WTC11 (cell line): ENCODE results near the gene HACE1. TPM values are rescaled to one million over a fixed set of nuclear protein-coding genes. Genes with fewer than 3 reads are reported as not detected.
"Not testable (repeated sequence)": the region's sequence is repeated elsewhere in the genome, so short reads cannot be mapped to it uniquely, and the experiment has no call there.

Source experiments
- ATAC-seq: fragments of 200-7000 bp; cut with Tn5 transposase; 2 replicates; pipeline ENCODE4 v1.10.0; 2021; ENCODE audit warnings: mild to moderate bottlenecking, moderate library complexity
- CTCF ChIA-PET: fragments of 300-600 bp; sonication (Branson Sonifier 250); formaldehyde crosslinking; loops from one replicate; lab custom pipeline; 2021; ENCODE audit warnings: antibody characterized with exemption; lab: Charles Lee
- POLR2A ChIA-PET: fragments of 350-600 bp; sonication (Branson Sonifier 250); formaldehyde crosslinking; loops from one replicate; lab custom pipeline; 2021; ENCODE audit warnings: antibody characterized with exemption; lab: Charles Lee
- DNase-seq: peaks from one replicate; pipeline ENCODE4 v3.0.0; 2021; ENCODE audit warnings: low spot score
- H3K27ac Mint-ChIP-seq: 2 replicates; pipeline ENCODE4 v1.8.0; 2021; ENCODE audit warnings: mixed read lengths
- H3K27me3 Mint-ChIP-seq: 2 replicates; pipeline ENCODE4 v1.8.0; 2021; ENCODE audit warnings: low read depth, mild to moderate bottlenecking, moderate library complexity, mixed read lengths
- H3K36me3 Mint-ChIP-seq: 2 replicates; pipeline ENCODE4 v1.8.0; 2021; ENCODE audit warnings: mixed read lengths
- H3K4me1 Mint-ChIP-seq: 2 replicates; pipeline ENCODE4 v1.8.0; 2022; ENCODE audit warnings: mixed read lengths
- H3K4me3 Mint-ChIP-seq: 2 replicates; pipeline ENCODE4 v1.8.0; 2021; ENCODE audit warnings: mild to moderate bottlenecking, moderate library complexity, mixed read lengths
- H3K9me3 Mint-ChIP-seq: 2 replicates; pipeline ENCODE4 v1.8.0; 2021; ENCODE audit warnings: mixed read lengths
- ATF2 ChIP-seq: sonication (generic); formaldehyde crosslinking; IDR thresholded peaks from 2 replicates; pipeline ENCODE4 v1.8.1; 2022; ENCODE audit warnings: low read depth, missing genetic modification reagents, borderline replicate concordance
- FOXJ3 ChIP-seq: sonication (generic); formaldehyde crosslinking; IDR thresholded peaks from 2 replicates; pipeline ENCODE4 v1.9.0; 2021; ENCODE audit warnings: missing genetic modification reagents, mild to moderate bottlenecking, borderline replicate concordance
- HMGA2 ChIP-seq: fragments of 250-450 bp; sonication (Bioruptor Pico); IDR thresholded peaks from 2 replicates; pipeline ENCODE4 v1.4.0; 2021; ENCODE audit warnings: mild to moderate bottlenecking, moderate library complexity
- IRF1 ChIP-seq: sonication (generic); formaldehyde crosslinking; IDR thresholded peaks from 2 replicates; pipeline ENCODE4 v1.8.0; 2023; ENCODE audit warnings: missing genetic modification reagents
- IRF2 ChIP-seq: sonication (generic); formaldehyde crosslinking; IDR thresholded peaks from 2 replicates; pipeline ENCODE4 v1.8.0; 2022; ENCODE audit warnings: low read depth, missing genetic modification reagents, borderline replicate concordance
- JAZF1 ChIP-seq: fragments of 250-450 bp; sonication (Bioruptor Pico); IDR thresholded peaks from 2 replicates; pipeline ENCODE4 v1.9.0; 2021; ENCODE audit warnings: moderate library complexity, mild to moderate bottlenecking, inconsistent platforms
- JUN ChIP-seq: sonication (generic); formaldehyde crosslinking; IDR thresholded peaks from 2 replicates; pipeline ENCODE4 v1.8.0; 2023; ENCODE audit warnings: mild to moderate bottlenecking, missing genetic modification reagents
- SMAD3 ChIP-seq: sonication (generic); formaldehyde crosslinking; IDR thresholded peaks from 2 replicates; pipeline ENCODE4 v1.8.0; 2022; ENCODE audit warnings: missing genetic modification reagents, mild to moderate bottlenecking, borderline replicate concordance
- SP1 ChIP-seq: sonication (generic); formaldehyde crosslinking; conservative IDR thresholded peaks from 2 replicates; pipeline ENCODE4 v1.8.1; 2022; ENCODE audit warnings: missing genetic modification reagents
- TEAD1 ChIP-seq: sonication (generic); formaldehyde crosslinking; IDR thresholded peaks from 2 replicates; pipeline ENCODE4 v1.8.0; 2022; ENCODE audit warnings: mild to moderate bottlenecking, missing genetic modification reagents
- USF2 ChIP-seq: sonication (generic); formaldehyde crosslinking; IDR thresholded peaks from 2 replicates; pipeline ENCODE4 v1.8.1; 2023; ENCODE audit warnings: mild to moderate bottlenecking, missing genetic modification reagents, moderate library complexity
- ZNF138 ChIP-seq: sonication (generic); formaldehyde crosslinking; conservative IDR thresholded peaks from 2 replicates; pipeline ENCODE4 v1.8.1; 2022; ENCODE audit warnings: mild to moderate bottlenecking, moderate library complexity, missing genetic modification reagents
- total RNA-seq: library from RNA; stranded (reverse); gene quantifications from 3 replicates; pipeline ENCODE4 v1.2.3, GENCODE V29; 2021
- TF ChIP-seq, protein P1 (sequence below): fragments of 250-450 bp; sonication (Bioruptor Pico); IDR thresholded peaks from 2 replicates; pipeline ENCODE4 v1.9.0; 2021; ENCODE audit warnings: mild to moderate bottlenecking
- TF ChIP-seq, protein P2 (sequence below): sonication (generic); formaldehyde crosslinking; IDR thresholded peaks from 2 replicates; pipeline ENCODE4 v1.8.1; 2022; ENCODE audit warnings: mild to moderate bottlenecking, missing genetic modification reagents, moderate library complexity, borderline replicate concordance
- TF ChIP-seq, protein P3 (sequence below): sonication (generic); formaldehyde crosslinking; IDR thresholded peaks from 2 replicates; pipeline ENCODE4 v1.8.0; 2023; ENCODE audit warnings: missing genetic modification reagents, mild to moderate bottlenecking, borderline replicate concordance

Gene HACE1
- total RNA-seq, 1 experiment from 2014 or later, result 18.1 TPM

- ATAC-seq (no peak), DNase-seq (no peak)
- peaks cover 14% of the 10 kb centered on the region for H3K9me3 Mint-ChIP-seq
- H3K4me1 Mint-ChIP-seq, result peaks cover 32% of the 10 kb centered on the region
- TF ChIP-seq SMAD3 (CRISPR knock-in tag) (no peak), USF2 (CRISPR knock-in tag) (no peak), JUN (CRISPR knock-in tag) (no peak)
- ChIA-PET CTCF (interaction anchor here (0.7 kb wide), 1 partner anchor 19 kb away, joined by 3 read pairs; no protein-coding TSS in a partner anchor), POLR2A (no interaction called here)
- no peak overlapping the region for H3K4me3 Mint-ChIP-seq
- no peaks in the 10 kb centered on the region for H3K27me3 Mint-ChIP-seq
- H3K27ac Mint-ChIP-seq, result no peak overlapping the region
- H3K36me3 Mint-ChIP-seq, result peaks cover 21% of the 10 kb centered on the region
Measured at GRCh38 chr6:104809116-104809515, 50.6 kb downstream of the HACE1 start.

GRCh38 chr6:104805335-104805734, 54.4 kb downstream of the HACE1 start:
- DNase-seq, H3K27me3 Mint-ChIP-seq, H3K27ac Mint-ChIP-seq, ATAC-seq, POLR2A ChIA-PET, CTCF ChIA-PET, H3K4me3 Mint-ChIP-seq: not testable (repeated sequence)
- H3K36me3 Mint-ChIP-seq, result peaks cover 52% of the 10 kb centered on the region
- peaks cover 11% of the 10 kb centered on the region for H3K4me1 Mint-ChIP-seq
- H3K9me3 Mint-ChIP-seq, result peaks cover 35% of the 10 kb centered on the region

DNA sequence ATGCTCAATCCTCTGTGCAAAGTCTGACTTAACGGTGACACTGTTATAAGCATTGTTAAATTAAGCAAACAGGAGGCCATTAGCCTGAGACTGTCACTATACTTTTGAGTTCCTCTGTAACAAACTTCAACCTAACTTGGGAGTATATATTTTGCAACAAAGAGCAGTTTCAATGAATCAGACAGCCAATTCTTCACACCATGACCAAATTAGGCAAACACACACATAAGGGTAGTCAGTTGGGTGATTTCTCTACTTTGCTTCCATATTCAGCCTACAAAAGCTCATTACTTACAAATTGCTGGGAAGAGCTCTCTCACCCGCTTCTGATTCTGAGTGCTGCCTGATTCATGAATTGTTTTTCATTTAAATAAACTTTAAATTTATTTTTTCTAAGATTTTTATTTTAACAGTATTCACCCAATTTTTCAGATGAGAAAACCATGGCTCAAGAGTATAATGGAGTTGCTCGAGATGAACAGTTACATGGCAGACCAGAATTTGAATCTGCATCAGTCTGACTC, 60.5 kb downstream of the HACE1 start:
- no peaks in the 10 kb centered on the region for H3K27me3 Mint-ChIP-seq
- no peak overlapping the region for H3K4me3 Mint-ChIP-seq
- TF ChIP-seq TEAD1 (CRISPR knock-in tag) (no peak), IRF2 (no peak), JUN (CRISPR knock-in tag) (no peak), JAZF1 (CRISPR knock-in tag) (no peak), IRF1 (CRISPR knock-in tag) (no peak)
- TF ChIP-seq, protein P1, sequence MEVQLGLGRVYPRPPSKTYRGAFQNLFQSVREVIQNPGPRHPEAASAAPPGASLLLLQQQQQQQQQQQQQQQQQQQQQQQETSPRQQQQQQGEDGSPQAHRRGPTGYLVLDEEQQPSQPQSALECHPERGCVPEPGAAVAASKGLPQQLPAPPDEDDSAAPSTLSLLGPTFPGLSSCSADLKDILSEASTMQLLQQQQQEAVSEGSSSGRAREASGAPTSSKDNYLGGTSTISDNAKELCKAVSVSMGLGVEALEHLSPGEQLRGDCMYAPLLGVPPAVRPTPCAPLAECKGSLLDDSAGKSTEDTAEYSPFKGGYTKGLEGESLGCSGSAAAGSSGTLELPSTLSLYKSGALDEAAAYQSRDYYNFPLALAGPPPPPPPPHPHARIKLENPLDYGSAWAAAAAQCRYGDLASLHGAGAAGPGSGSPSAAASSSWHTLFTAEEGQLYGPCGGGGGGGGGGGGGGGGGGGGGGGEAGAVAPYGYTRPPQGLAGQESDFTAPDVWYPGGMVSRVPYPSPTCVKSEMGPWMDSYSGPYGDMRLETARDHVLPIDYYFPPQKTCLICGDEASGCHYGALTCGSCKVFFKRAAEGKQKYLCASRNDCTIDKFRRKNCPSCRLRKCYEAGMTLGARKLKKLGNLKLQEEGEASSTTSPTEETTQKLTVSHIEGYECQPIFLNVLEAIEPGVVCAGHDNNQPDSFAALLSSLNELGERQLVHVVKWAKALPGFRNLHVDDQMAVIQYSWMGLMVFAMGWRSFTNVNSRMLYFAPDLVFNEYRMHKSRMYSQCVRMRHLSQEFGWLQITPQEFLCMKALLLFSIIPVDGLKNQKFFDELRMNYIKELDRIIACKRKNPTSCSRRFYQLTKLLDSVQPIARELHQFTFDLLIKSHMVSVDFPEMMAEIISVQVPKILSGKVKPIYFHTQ (CRISPR knock-in tag), result no peak
- DNase-seq (no peak), ATAC-seq (no peak)
- peaks cover 23% of the 10 kb centered on the region for H3K9me3 Mint-ChIP-seq
- ChIA-PET CTCF (interaction anchor here (1.1 kb wide), 1 partner anchor 10 kb away, joined by 3 read pairs; no protein-coding TSS in a partner anchor), POLR2A (no interaction called here)
- peaks cover 38% of the 10 kb centered on the region for H3K36me3 Mint-ChIP-seq
- no peak overlapping the region for H3K27ac Mint-ChIP-seq
- no peaks in the 10 kb centered on the region for H3K4me1 Mint-ChIP-seq

- CTCF ChIA-PET, result interaction anchor here (1.3 kb wide), 1 partner anchor 281 kb away, joined by 4 read pairs; no protein-coding TSS in a partner anchor
- POLR2A ChIA-PET, result no interaction called here
- H3K27me3 Mint-ChIP-seq, result no peaks in the 10 kb centered on the region
- TF ChIP-seq HMGA2 (CRISPR knock-in tag), result no peak
- no peak for TF ChIP-seq FOXJ3 (CRISPR knock-in tag)
- no peak for TF ChIP-seq SP1 (CRISPR knock-in tag)
- no peak for TF ChIP-seq ATF2 (CRISPR knock-in tag)
- TF ChIP-seq ZNF138 (CRISPR knock-in tag), result no peak
- TF ChIP-seq, protein P2, sequence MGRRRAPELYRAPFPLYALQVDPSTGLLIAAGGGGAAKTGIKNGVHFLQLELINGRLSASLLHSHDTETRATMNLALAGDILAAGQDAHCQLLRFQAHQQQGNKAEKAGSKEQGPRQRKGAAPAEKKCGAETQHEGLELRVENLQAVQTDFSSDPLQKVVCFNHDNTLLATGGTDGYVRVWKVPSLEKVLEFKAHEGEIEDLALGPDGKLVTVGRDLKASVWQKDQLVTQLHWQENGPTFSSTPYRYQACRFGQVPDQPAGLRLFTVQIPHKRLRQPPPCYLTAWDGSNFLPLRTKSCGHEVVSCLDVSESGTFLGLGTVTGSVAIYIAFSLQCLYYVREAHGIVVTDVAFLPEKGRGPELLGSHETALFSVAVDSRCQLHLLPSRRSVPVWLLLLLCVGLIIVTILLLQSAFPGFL (CRISPR knock-in tag), result no peak
- TF ChIP-seq, protein P3, sequence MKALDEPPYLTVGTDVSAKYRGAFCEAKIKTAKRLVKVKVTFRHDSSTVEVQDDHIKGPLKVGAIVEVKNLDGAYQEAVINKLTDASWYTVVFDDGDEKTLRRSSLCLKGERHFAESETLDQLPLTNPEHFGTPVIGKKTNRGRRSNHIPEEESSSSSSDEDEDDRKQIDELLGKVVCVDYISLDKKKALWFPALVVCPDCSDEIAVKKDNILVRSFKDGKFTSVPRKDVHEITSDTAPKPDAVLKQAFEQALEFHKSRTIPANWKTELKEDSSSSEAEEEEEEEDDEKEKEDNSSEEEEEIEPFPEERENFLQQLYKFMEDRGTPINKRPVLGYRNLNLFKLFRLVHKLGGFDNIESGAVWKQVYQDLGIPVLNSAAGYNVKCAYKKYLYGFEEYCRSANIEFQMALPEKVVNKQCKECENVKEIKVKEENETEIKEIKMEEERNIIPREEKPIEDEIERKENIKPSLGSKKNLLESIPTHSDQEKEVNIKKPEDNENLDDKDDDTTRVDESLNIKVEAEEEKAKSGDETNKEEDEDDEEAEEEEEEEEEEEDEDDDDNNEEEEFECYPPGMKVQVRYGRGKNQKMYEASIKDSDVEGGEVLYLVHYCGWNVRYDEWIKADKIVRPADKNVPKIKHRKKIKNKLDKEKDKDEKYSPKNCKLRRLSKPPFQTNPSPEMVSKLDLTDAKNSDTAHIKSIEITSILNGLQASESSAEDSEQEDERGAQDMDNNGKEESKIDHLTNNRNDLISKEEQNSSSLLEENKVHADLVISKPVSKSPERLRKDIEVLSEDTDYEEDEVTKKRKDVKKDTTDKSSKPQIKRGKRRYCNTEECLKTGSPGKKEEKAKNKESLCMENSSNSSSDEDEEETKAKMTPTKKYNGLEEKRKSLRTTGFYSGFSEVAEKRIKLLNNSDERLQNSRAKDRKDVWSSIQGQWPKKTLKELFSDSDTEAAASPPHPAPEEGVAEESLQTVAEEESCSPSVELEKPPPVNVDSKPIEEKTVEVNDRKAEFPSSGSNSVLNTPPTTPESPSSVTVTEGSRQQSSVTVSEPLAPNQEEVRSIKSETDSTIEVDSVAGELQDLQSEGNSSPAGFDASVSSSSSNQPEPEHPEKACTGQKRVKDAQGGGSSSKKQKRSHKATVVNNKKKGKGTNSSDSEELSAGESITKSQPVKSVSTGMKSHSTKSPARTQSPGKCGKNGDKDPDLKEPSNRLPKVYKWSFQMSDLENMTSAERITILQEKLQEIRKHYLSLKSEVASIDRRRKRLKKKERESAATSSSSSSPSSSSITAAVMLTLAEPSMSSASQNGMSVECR (CRISPR knock-in tag), result no peak
Measured at GRCh38 chr6:104796031-104796785, 63.5 kb downstream of the HACE1 start.

More at GRCh38 chr6:104796031-104796785, 63.5 kb downstream of the HACE1 start:
- Mint-ChIP-seq H3K4me1 (no peaks in the 10 kb centered on the region), H3K36me3 (peaks cover 15% of the 10 kb centered on the region), H3K4me3 (no peak overlapping the region), H3K9me3 (peaks cover 9% of the 10 kb centered on the region), H3K27ac (no peak overlapping the region)
- ATAC-seq (no peak), DNase-seq (no peak)
